Left lobe of liver (tissue), 2 donors: ENCODE data around the gene GHRHR. TPM values are rescaled to one million over a fixed set of nuclear protein-coding genes. Genes with fewer than 3 reads are reported as not detected.

Experiments used
- ATAC-seq: fragments of 200-7000 bp; cut with Tn5 transposase; one replicate; pipeline ENCODE4 v1.9.1; 2020; ENCODE audit warnings: mild to moderate bottlenecking, moderate library complexity
- DNase-seq: peaks from one replicate; pipeline ENCODE4 v3.0.0-alpha.2; 2020; ENCODE audit warnings: low spot score
- total RNA-seq: library from RNA; stranded (reverse); gene quantifications from one replicate; pipeline ENCODE4 v1.2.1, GENCODE V29; 2021
- donor health status: DM: no; HTN: no; CAD: no; lungs with moderate emphysema.
- donor health status: DM: no; HTN: yes; CAD: no.

GHRHR gene
- total RNA-seq, 1 donor from 2014 or later = 0.83 TPM

GRCh38 chr7:30983042-30983913 lies 19.5 kb downstream of the GHRHR start:
- ATAC-seq (peak; percentile 95), DNase-seq (peak; percentile 80)

- ATAC-seq = no peak
- DNase-seq = no peak
These were observed 20.1 kb downstream of the GHRHR start for GRCh38 chr7:30983914-30984247.

GRCh38 chr7:30984359-30985107 lies 20.8 kb downstream of the GHRHR start:
- DNase-seq (no peak), ATAC-seq (no peak)

GRCh38 chr7:30985756-30986155 lies 22.0 kb downstream of the GHRHR start:
- DNase-seq (no peak), ATAC-seq (no peak)

GRCh38 chr7:30986331-30986730 lies 22.6 kb downstream of the GHRHR start:
- no peak for ATAC-seq
- DNase-seq = no peak

GRCh38 chr7:30986738-30987137 lies 23.0 kb downstream of the GHRHR start:
- DNase-seq (no peak), ATAC-seq (no peak)

GRCh38 chr7:30987178-30987577 lies 23.4 kb downstream of the GHRHR start:
- ATAC-seq (no peak), DNase-seq (no peak)

GRCh38 chr7:30987936-30988335 lies 24.2 kb downstream of the GHRHR start:
- no peak for ATAC-seq
- no peak for DNase-seq

GRCh38 chr7:30988351-30989005 lies 24.7 kb downstream of the GHRHR start:
- DNase-seq = peak; percentile 71
- ATAC-seq = peak; percentile 89

GRCh38 chr7:30989008-30989823 lies 25.5 kb downstream of the GHRHR start:
- DNase-seq (no peak), ATAC-seq (no peak)

- DNase-seq (no peak), ATAC-seq (no peak)
These were observed 26.3 kb downstream of the GHRHR start for GRCh38 chr7:30989824-30990672.

GRCh38 chr7:30990673-30991170 lies 27.0 kb downstream of the GHRHR start:
- no peak for ATAC-seq

GRCh38 chr7:30992414-30992813 lies 28.7 kb downstream of the GHRHR start:
- DNase-seq (no peak), ATAC-seq (no peak)

More at GRCh38 chr7:30990673-30991170, 27.0 kb downstream of the GHRHR start:
- no peak for DNase-seq

GRCh38 chr7:30994206-30995100 lies 30.7 kb downstream of the GHRHR start:
- DNase-seq = no peak
- ATAC-seq = no peak

- ATAC-seq (no peak), DNase-seq (no peak)
These were observed 31.8 kb downstream of the GHRHR start for GRCh38 chr7:30995536-30995935.

- ATAC-seq = peak; percentile 37
- DNase-seq = no peak
These were observed 32.5 kb downstream of the GHRHR start for GRCh38 chr7:30996256-30996655.

GRCh38 chr7:30996883-30997282 lies 33.1 kb downstream of the GHRHR start:
- ATAC-seq (no peak), DNase-seq (no peak)

- no peak for ATAC-seq
- no peak for DNase-seq
These were observed 33.6 kb downstream of the GHRHR start for GRCh38 chr7:30997316-30997715.

GRCh38 chr7:30998180-30998579 lies 34.4 kb downstream of the GHRHR start:
- DNase-seq (no peak), ATAC-seq (no peak)
